GM21825 (cell line): ENCODE data around the gene PSMB8.

Source experiments
- ATAC-seq: cut with Tn5 transposase; IDR thresholded peaks from one replicate; pipeline ENCODE4 v1.9.1; 2021; ENCODE audit warnings: mild to moderate bottlenecking, moderate library complexity; ENCODE audit not compliant: unreplicated experiment

The PSMB8 gene

GRCh38 chr6:32857156-32857891 is 13.5 kb upstream of the PSMB8 start:
- no peak for ATAC-seq

DNA sequence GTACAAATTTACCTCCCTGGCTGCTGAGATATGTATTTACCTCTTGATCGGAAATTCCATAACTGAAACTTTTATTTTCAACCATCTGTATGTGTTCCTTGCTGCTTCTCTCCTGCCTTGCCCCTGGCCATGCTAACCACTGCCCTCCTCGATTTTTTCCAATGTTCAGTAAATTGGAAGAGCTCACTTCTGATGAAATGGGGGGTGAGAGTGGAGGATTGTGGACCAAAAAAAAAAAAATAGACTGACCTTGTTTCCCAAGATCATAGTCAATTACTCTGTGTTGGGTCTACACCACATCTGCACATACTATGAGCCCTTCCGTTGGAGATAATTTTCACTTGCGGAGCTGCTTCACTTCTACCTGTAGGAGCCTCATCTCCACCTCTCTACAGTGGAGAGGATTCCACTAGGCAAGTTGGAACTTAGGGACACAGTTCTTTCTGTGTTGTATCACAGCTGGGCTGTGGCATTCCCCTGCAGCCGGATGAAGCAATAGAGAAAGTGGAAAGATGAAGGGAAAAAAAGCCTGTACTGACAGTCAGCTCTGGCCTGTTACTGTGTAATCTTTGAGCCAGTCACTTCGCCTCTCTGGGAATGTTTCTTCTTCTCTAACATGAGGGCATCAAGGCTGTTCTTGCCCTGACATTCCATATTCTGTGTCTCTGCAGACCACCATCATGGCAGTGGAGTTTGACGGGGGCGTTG is 11.8 kb upstream of the PSMB8 start:
- no peak for ATAC-seq

GRCh38 chr6:32854376-32855178 is 10.7 kb upstream of the PSMB8 start:
- ATAC-seq = peak; percentile 17

GRCh38 chr6:32853541-32854375 is 9.9 kb upstream of the PSMB8 start, which contains the start of the genes PSMB9 and TAP1:
TSS of gene PSMB9 (plus strand) at chr6:32854192. CDS start at chr6:32854230, 38 bp downstream.
TSS of gene TAP1 (minus strand) at chr6:32853704. CDS start at chr6:32853636, 68 bp downstream.
- peak; percentile 79 for ATAC-seq

DNA sequence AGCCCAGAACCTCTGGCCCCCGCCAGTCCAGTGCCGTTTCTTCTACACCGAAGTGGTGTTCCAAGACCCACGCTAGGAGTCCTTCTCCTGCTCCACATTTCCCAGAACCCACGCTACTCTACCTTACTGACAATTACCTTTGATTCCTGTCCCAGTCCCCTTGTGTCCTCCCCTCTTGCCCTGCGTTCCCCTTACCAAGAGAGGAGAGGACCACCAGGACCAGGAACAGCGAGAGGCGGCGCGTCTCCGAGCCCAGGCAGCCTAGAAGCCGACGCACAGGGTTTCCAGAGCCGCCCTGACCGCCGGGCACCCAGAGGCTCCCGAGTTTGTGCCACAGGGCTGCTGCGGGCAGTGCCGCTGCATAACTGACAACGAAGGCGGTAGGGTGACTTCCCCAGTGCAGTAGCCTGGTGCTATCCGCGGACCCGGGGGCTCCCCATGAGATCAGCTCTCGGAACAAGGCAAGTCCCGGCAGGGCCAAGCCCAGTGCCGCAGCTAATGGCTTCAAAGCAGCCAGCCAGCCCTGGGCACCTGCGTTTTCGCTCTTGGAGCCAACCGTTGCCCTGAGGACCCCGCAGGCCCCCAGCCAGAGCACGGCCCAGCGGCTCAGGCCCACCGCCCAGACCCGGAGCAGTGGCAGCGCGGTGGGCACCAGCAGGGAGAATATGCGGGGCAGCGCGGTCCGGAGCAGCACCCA is 9.1 kb upstream of the PSMB8 start:
- peak; percentile 17 for ATAC-seq

- no peak for ATAC-seq
Measured at GRCh38 chr6:32852018-32852843, 8.4 kb upstream of the PSMB8 start.

- no peak for ATAC-seq
Measured at GRCh38 chr6:32851025-32851424, 7.2 kb upstream of the PSMB8 start.

DNA sequence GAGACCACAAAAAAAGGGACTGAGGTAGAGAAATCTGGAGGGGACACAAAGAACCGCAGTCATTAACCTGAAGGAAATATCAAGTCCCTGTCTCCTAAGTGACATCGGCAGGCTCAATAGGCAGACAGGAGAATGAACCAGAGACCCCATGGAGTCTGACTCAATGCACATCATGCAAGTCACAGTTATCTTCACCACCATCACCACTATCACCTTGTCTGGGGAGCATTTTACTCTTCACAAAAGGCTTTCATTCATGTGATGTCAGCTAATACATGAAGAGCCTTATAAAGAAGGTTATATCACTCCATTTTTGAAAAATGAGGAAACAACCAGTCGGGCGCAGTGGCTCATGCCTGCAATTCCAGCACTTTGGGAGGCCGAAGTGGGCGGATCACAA is 5.3 kb upstream of the PSMB8 start:
- no peak for ATAC-seq

GRCh38 chr6:32847795-32848194 is 3.9 kb upstream of the PSMB8 start:
- no peak for ATAC-seq

GRCh38 chr6:32847004-32847403 is 3.2 kb upstream of the PSMB8 start:
- no peak for ATAC-seq

GRCh38 chr6:32845384-32845884 is 1.6 kb upstream of the PSMB8 start:
- no peak for ATAC-seq

DNA sequence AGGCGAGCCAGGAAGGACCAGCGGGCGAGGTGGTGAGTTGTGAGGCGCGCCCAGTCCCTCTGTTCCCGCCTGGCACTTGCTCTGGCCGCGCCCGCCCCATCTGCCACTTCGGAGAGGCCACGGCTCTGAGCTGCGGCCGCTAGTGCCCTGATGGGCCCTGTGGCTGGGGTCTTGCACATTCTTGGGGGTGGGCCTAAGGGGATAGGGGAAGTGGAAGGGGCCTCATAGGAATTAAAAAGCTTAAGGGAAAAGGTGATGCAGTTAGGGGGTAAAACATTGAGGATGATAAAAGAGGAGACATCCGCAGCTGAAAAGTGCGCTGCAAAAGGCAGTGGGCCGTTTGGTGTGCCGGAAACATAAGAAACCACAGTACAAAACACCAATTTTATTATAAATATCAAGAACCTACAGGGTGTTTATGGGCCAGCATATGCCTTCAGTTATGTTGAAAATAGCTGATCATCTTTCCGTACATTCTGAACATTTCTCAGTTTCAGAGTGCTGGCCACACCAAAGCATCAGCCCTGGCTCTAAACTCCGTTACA is 1.1 kb upstream of the PSMB8 start:
- no peak for ATAC-seq

DNA sequence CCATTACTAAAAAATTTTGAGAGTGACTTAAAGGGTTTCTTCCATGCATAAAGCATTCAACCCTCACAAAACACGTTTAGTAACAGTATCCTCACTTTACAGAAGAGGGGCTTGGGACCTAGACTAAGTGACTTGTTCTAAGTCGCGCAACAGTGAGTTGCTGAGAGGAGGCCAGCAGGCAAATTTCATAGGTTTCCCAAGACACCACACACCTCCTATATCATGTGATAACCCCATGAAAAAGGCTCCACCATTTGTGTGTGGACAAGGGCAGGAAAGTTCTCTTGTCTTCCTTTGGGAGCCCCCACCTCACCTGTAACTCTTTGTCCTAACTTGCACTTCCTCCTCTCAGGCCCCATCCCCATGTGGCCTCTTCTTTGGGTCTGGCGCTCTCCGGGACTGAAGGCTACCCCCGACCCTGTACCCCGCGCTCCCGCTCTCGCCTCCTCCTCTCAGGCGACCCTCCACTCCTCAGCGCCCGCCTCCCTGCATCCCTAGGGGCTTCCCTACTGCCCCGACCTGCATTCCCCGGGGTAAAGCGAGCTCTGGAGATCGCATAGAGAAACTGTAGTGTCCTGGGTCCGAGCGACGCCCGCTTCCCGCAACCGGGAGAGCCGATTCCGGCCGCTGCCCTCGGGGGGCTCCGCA is 392 bp downstream of the PSMB8 start:
- ATAC-seq = no peak

DNA sequence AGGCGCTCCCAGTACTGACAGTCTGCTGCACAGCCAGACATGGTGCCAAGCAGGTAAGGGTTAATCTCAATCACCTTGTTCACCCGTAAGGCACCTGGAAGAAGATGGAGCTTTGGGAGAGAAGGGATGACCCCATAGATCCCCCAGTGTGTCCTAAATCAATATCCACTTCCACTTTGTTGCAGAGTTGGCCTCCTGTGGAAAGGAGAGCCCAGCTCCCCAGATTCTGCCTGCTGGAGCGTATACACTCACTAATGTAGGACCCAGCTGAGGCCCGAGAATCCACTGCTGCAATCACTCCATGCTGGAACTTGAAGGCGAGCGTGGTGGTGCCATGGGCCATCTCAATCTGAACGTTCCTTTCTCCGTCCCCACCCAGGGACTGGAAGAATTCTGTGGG is 1.2 kb downstream of the PSMB8 start:
- ATAC-seq = no peak

DNA sequence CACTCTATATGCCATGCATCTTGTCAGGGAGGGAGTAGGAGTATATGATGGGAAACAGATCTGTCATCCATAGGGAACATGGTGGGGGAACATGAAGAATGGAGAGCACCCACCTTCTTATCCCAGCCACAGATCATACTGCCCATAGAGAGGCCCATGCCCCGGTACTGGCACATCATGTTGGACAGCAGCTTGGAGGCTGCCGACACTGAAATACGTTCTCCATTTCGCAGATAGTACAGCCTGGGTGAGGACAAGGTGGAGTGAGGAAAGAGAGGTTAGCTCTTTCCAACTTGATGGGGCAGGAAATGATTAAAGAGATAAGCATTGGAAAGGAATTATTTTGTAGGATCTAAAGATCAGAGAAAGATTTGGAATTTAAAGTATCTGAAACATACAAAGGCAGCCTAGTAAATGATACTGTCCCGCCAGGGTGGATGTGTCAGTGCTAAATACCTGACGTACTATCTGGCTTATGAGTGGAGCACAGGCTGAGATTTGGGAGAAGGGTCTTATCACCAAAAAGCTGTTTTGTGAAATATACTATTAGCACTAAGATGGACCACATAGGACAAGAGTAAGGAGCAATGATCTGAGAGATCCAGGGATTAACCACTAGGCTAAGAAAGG is 1.7 kb downstream of the PSMB8 start:
- no peak for ATAC-seq

GRCh38 chr6:32840604-32841246 is 3.1 kb downstream of the PSMB8 start:
- ATAC-seq = no peak

DNA sequence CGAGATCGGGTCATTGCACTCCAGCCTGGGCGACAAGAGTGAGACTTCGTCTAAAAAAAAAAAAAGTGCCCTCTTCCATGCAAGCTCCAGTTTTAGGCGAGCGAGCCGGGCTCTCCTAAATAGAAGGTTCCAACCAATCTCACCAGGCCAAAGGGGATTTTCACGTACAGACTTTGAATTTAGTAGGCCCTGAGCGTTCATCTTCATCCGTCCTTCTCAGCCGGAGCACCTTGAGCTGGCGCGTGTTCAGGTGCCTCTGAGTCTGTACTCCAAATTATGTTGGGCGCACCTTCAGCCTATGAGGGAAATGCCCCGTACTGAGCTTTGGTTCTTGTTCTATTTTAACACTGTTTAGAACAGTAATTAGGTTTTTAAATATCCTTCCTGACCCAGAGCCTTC is 4.5 kb downstream of the PSMB8 start:
- ATAC-seq = no peak
